ENCODE measurements around the gene DLG2. TPM values are rescaled to one million over a fixed set of nuclear protein-coding genes. Genes with fewer than 3 reads are reported as not detected.

Gene DLG2
- total and polyA plus RNA-seq, 2 donors (not counting 3 experiments of a cell fraction or from before 2014, with no cell fraction given): 0.15 to 1.1 TPM

- POLR2A ChIA-PET: no interaction called here
- H3K4me2 ChIP-seq (ENCODE audit: insufficient read depth, low read length): no peak overlapping the region
Measured at GRCh38 chr11:84865791-84866535, 761.2 kb downstream of the DLG2 start.

GRCh38 chr11:84865257-84865656 lies 761.9 kb downstream of the DLG2 start:
- no peaks in the 10 kb centered on the region for H3K4me1 ChIP-seq (ENCODE audit: control insufficient read depth, extremely low read depth, insufficient read depth, low read length)
- dilution Hi-C loops (cut with MboI; ENCODE audit: extremely low pct_ligation_motif_present, low sequenced_read_pairs) (no loop called here), intact Hi-C loops (cut with micrococcal nuclease) (no loop called here)
- no peaks in the 10 kb centered on the region for H3K9me1 ChIP-seq (replicated peaks; ENCODE audit: control insufficient read depth, extremely low read depth, insufficient read depth, low read length)
- ChIA-PET POLR2A (no interaction called here), CTCF (no interaction called here)
- no peak overlapping the region for H3K4me3 ChIP-seq (replicated peaks in 1 of 3; ENCODE audit: insufficient read depth in 1 of 3, low read depth in 1 of 3, low read length in 3 of 3)
- H3K79me2 ChIP-seq (ENCODE audit: control insufficient read depth, insufficient read depth, low read length): no peaks in the 10 kb centered on the region
- no peak overlapping the region for H3K27ac ChIP-seq (ENCODE audit: insufficient read depth, low read depth, low read length)
- no TSS peak for BruUV-seq (replicated peaks)
- FAIRE-seq: no peak
- no peak overlapping the region for H3K4me2 ChIP-seq (ENCODE audit: insufficient read depth, low read length)
- no peaks in the 10 kb centered on the region for H3K27me3 ChIP-seq (ENCODE audit: control insufficient read depth in 2 of 2, insufficient read depth in 2 of 2, low read length in 2 of 2)
- H3K9ac ChIP-seq (replicated peaks; ENCODE audit: extremely low read depth, insufficient read depth, low read length): no peak overlapping the region
- H4K20me1 ChIP-seq (replicated peaks; ENCODE audit: control insufficient read depth, extremely low read depth, insufficient read depth, low read length): no peaks in the 10 kb centered on the region
- DNase-seq (ENCODE audit: low read depth, low spot score): no peak
- TF ChIP-seq MAX (IDR thresholded peaks at IDR 0.05; ENCODE audit: insufficient read depth, insufficient read length): no peak
- no peak for TF ChIP-seq JUN (IDR thresholded peaks at IDR 0.05; ENCODE audit: borderline replicate concordance, insufficient read depth, insufficient read length, low read depth)
- no peak for TF ChIP-seq FOS (IDR thresholded peaks at IDR 0.05; ENCODE audit: borderline replicate concordance, insufficient read depth, low read length)
- TF ChIP-seq EZH2 (IDR thresholded peaks at IDR 0.05; ENCODE audit: borderline replicate concordance, low read depth, low read length, severe bottlenecking): no peak
- no peak for TF ChIP-seq POLR2AphosphoS5 (IDR thresholded peaks at IDR 0.05; ENCODE audit: insufficient read depth, low read depth, low read length)
- TF ChIP-seq CTCF (IDR thresholded peaks at IDR 0.05; ENCODE audit: extremely low read depth in 1 of 2, insufficient read depth in 1 of 2, low read depth in 1 of 2, low read length in 2 of 2): no peak
- no peak for TF ChIP-seq GATA2 (IDR thresholded peaks at IDR 0.05; ENCODE audit: insufficient read depth, insufficient read length, low read depth, low read length)
- no peak for TF ChIP-seq POLR2A (IDR thresholded peaks at IDR 0.05; ENCODE audit: low read depth, low read length)
- TF ChIP-seq MYC (IDR thresholded peaks at IDR 0.05; ENCODE audit: low read depth, low read length): no peak
- H2AFZ ChIP-seq (ENCODE audit: low read depth, low read length): no peak overlapping the region
- H3K36me3 ChIP-seq (ENCODE audit: control insufficient read depth in 2 of 2, extremely low read depth in 1 of 2, insufficient read depth in 2 of 2, low read length in 2 of 2): no peaks in the 10 kb centered on the region
- peaks cover 3% of the 10 kb centered on the region for H3K9me3 ChIP-seq (replicated peaks; ENCODE audit: control insufficient read depth, insufficient read depth, low read length)

More at GRCh38 chr11:84865791-84866535, 761.2 kb downstream of the DLG2 start:
- Histone ChIP-seq H3K9ac (replicated peaks; ENCODE audit: extremely low read depth, insufficient read depth, low read length) (no peak overlapping the region), H3K36me3 (ENCODE audit: control insufficient read depth in 2 of 2, extremely low read depth in 1 of 2, insufficient read depth in 2 of 2, low read length in 2 of 2) (no peaks in the 10 kb centered on the region), H3K79me2 (ENCODE audit: control insufficient read depth, insufficient read depth, low read length) (no peaks in the 10 kb centered on the region), H4K20me1 (replicated peaks; ENCODE audit: control insufficient read depth, extremely low read depth, insufficient read depth, low read length) (no peaks in the 10 kb centered on the region), H2AFZ (ENCODE audit: low read depth, low read length) (no peak overlapping the region), H3K4me1 (ENCODE audit: control insufficient read depth, extremely low read depth, insufficient read depth, low read length) (no peaks in the 10 kb centered on the region), H3K27me3 (ENCODE audit: control insufficient read depth in 2 of 2, insufficient read depth in 2 of 2, low read length in 2 of 2) (no peaks in the 10 kb centered on the region), H3K27ac (ENCODE audit: insufficient read depth, low read depth, low read length) (no peak overlapping the region), H3K4me3 (replicated peaks in 1 of 3; ENCODE audit: insufficient read depth in 1 of 3, low read depth in 1 of 3, low read length in 3 of 3) (no peak overlapping the region), H3K9me1 (replicated peaks; ENCODE audit: control insufficient read depth, extremely low read depth, insufficient read depth, low read length) (no peaks in the 10 kb centered on the region), H3K9me3 (replicated peaks; ENCODE audit: control insufficient read depth, insufficient read depth, low read length) (peaks cover 3% of the 10 kb centered on the region)
- TF ChIP-seq POLR2AphosphoS5 (IDR thresholded peaks at IDR 0.05; ENCODE audit: insufficient read depth, low read depth, low read length): no peak
- FAIRE-seq (no peak), DNase-seq (ENCODE audit: low read depth, low spot score) (no peak)
- intact Hi-C loops (cut with micrococcal nuclease) (no loop called here), dilution Hi-C loops (cut with MboI; ENCODE audit: extremely low pct_ligation_motif_present, low sequenced_read_pairs) (no loop called here)
- CTCF ChIA-PET: no interaction called here
- BruUV-seq (replicated peaks): no TSS peak
